Skeletal muscle tissue (tissue), 4 donors: Measurements from ENCODE around the gene AKAP6. TPM values are rescaled to one million over a fixed set of nuclear protein-coding genes. Genes with fewer than 3 reads are reported as not detected.

Experiments
- H3K27ac ChIP-seq: one replicate; pipeline ENCODE4 v1.7.0; 2013; ENCODE audit warnings: mild to moderate bottlenecking, low read depth, low read length, inconsistent platforms
- H3K27me3 ChIP-seq, 3 donors: one replicate each; pipeline ENCODE4 v1.7.0; 2013; ENCODE audit warnings: low read length in 3 of 3; ENCODE audit not compliant: control insufficient read depth in 3 of 3, insufficient read depth in 3 of 3
- H3K36me3 ChIP-seq, 3 donors: one replicate each; pipeline ENCODE4 v1.7.0; 2013; ENCODE audit warnings: low read length in 3 of 3; ENCODE audit not compliant: control insufficient read depth in 3 of 3, insufficient read depth in 3 of 3
- H3K4me1 ChIP-seq, 3 donors: one replicate each; pipeline ENCODE4 v1.7.0; 2013; ENCODE audit warnings: low read length in 3 of 3, mild to moderate bottlenecking in 3 of 3; ENCODE audit not compliant: control insufficient read depth in 3 of 3, insufficient read depth in 3 of 3
- H3K4me3 ChIP-seq, 3 donors: one replicate each; pipeline ENCODE4 v1.7.0; 2013; ENCODE audit warnings: low read length in 3 of 3
- H3K9ac ChIP-seq, 3 donors: one replicate each; pipeline ENCODE4 v1.7.0; 2013; ENCODE audit warnings: low read length in 3 of 3, mild to moderate bottlenecking in 3 of 3, moderate library complexity in 2 of 3, low read depth in 1 of 3
- H3K9me3 ChIP-seq, 3 donors: one replicate each; pipeline ENCODE4 v1.7.0; 2013; ENCODE audit warnings: low read length in 3 of 3; ENCODE audit not compliant: control insufficient read depth in 3 of 3
- total RNA-seq: library from RNA; depleted of rRNA; stranded (reverse); fragments of >200 nt; gene quantifications from one replicate; pipeline ENCODE4 v1.2.3, GENCODE V29; 2014
- donor health status: Osteomylitis.

Gene AKAP6
- total RNA-seq, 1 donor from 2014 or later: 102 TPM

DNA sequence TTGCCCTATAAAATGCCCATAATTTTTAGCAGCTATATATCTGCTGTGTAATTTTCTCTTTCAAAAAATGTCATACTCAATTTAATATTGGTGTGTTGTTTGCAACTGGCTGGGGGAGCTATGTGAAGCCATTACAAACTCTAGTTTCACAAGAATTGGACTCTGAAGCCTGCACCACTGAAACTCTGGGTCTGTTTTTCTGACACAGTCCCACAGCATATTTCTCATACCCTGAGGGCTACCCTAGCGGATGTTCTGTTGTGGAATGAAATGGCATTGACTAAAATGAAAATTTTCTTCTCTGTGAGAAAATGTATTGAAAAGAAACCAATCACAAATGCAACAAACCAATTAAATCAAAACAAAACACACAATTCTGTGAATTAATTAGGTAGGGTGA is 325.0 kb downstream of the AKAP6 start:
- H3K36me3 ChIP-seq: no peaks in the 10 kb centered on the region

DNA sequence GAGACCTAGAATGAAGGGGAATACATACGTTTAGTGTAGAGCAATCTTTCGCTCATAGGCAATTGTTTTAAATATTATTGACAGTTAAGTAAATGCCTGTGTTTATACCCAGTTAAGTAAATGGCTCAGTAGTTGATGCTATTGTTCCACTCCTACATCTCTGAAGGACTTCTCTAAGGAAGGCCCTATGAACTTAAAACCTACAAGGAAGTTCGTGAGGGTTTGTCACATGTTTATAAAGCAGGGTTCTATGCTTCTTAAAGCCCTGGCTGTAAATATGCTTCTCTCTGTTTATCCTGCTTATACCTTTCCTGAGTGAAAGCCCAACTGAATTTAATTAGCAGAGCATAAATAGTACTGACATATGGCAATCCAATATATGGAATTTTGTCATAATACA is 327.5 kb downstream of the AKAP6 start:
- Histone ChIP-seq H3K4me3 (no peak overlapping the region), H3K36me3 (no peaks in the 10 kb centered on the region), H3K4me1 (peaks cover 0 to 6% (median 3%) of the 10 kb centered on the region in 3 donors), H3K9me3 (no peaks in the 10 kb centered on the region), H3K27me3 (no peaks in the 10 kb centered on the region), H3K9ac (no peak overlapping the region), H3K27ac (peak overlapping the region; percentile 22)

More for the DNA sequence above, 325.0 kb downstream of the AKAP6 start:
- no peak overlapping the region for H3K9ac ChIP-seq
- no peak overlapping the region for H3K4me3 ChIP-seq
- no peak overlapping the region for H3K27ac ChIP-seq
- H3K27me3 ChIP-seq: no peaks in the 10 kb centered on the region
- no peaks in the 10 kb centered on the region for H3K9me3 ChIP-seq
- peaks cover 0 to 6% (median 3%) of the 10 kb centered on the region in 3 donors for H3K4me1 ChIP-seq

DNA sequence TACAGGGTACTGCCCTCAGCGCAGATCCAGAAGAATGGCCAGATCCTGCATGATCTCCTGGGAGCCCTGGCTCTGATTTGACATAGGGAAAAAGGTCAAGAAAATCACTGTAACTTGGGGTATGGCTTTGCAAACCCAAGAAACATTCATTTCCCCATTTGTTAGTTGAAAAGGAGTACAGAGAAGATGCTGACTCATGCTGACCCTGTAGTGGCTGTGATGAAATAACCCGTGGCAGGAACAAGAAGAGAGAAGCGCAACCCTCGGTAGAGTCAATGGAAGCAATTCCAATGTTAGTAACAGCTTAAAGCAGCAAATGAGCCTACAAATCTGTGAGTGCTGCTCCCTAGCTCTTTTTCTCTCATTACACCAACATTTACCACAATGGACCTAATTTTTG is 328.0 kb downstream of the AKAP6 start:
- H3K27ac ChIP-seq: peak overlapping the region; percentile 22
- no peaks in the 10 kb centered on the region for H3K9me3 ChIP-seq
- H3K4me3 ChIP-seq: no peak overlapping the region
- peaks cover 0 to 6% (median 3%) of the 10 kb centered on the region in 3 donors for H3K4me1 ChIP-seq
- no peaks in the 10 kb centered on the region for H3K36me3 ChIP-seq
- H3K9ac ChIP-seq: no peak overlapping the region
- H3K27me3 ChIP-seq: no peaks in the 10 kb centered on the region

DNA sequence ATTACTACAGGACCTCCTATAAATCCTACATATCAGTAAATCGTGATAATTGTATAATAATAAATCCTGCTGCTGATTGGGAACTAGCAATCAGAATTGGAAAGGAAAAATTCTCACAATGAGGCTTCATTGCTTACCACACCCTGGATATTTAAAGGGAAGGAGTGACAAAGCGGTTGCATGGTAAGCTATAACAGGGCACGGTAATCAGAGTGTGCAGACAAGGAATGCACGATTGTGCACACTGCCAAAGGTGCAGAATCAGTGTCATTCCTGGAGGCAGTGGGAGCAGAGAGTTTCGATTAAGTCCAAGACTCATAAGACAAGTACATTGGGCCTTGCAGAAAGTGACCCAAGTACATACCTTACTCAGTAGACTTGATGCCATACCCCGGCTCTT is 332.1 kb downstream of the AKAP6 start:
- Histone ChIP-seq H3K4me1 (peaks cover 0 to 6% (median 3%) of the 10 kb centered on the region in 3 donors), H3K9ac (no peak overlapping the region), H3K9me3 (no peaks in the 10 kb centered on the region), H3K36me3 (no peaks in the 10 kb centered on the region), H3K4me3 (no peak overlapping the region), H3K27ac (no peak overlapping the region), H3K27me3 (no peaks in the 10 kb centered on the region)

DNA sequence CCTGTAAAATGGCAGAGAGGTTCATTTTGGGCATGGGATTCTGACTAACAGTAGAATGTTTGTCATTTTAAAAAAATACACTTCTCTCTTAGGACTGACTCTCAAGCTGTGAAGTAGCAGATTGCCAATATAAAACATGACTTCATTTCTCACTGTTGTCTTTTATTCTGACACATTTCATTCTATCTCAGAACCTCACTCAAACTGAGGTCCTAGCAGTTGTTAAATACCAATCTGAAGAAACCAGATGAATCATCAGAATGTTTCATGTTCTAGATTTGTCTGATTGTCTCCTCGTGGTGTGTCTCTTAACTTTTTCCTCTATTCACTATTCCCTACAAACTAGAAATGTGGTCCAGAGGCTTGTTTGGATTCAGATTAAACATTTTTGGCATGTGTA is 333.1 kb downstream of the AKAP6 start:
- peaks cover 0 to under 1% (median 0%) of the 10 kb centered on the region in 3 donors for H3K4me1 ChIP-seq
- no peak overlapping the region for H3K27ac ChIP-seq
- H3K9me3 ChIP-seq: no peaks in the 10 kb centered on the region
- no peak overlapping the region for H3K4me3 ChIP-seq
- no peaks in the 10 kb centered on the region for H3K27me3 ChIP-seq
- H3K9ac ChIP-seq: no peak overlapping the region
- no peaks in the 10 kb centered on the region for H3K36me3 ChIP-seq

DNA sequence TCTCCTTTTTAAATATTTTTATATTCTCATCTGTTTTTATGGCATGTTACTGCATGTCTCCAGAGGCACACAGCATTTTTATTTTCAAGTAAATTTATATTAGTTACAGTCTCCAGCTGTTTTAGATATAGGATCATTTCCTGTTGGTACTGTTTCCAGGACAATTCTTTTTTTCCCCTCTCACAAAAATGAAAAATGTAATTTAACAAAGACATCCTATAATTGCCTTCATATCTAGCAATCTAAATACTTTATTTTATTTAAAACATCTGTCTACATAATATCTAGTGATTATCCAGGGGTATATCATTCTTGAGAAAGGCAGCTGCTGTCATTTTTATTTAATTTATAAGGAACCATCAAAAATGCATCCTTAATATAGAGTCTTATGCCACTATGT is 337.2 kb downstream of the AKAP6 start:
- Histone ChIP-seq H3K27me3 (no peaks in the 10 kb centered on the region), H3K27ac (no peak overlapping the region), H3K4me3 (no peak overlapping the region), H3K36me3 (no peaks in the 10 kb centered on the region), H3K4me1 (no peaks in the 10 kb centered on the region), H3K9me3 (no peaks in the 10 kb centered on the region), H3K9ac (no peak overlapping the region)

DNA sequence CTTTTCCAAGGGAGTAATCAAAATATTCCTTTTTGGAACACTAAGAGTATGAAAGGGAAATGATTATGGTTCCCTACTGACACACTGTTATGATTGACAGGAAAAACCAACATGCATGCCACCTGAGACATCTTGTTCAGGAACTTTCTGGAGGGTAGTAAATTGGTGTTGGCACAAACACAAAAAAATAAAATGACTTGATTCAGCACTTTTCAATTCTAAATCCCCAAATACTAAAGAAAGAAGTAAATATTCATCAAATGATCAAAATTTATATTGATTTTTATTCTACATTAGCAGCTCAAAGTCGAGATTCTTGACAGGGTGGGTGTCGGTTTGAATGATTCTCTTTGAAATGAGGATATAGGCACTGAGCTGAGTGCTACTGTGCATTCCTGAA is 338.2 kb downstream of the AKAP6 start:
- Histone ChIP-seq H3K27ac (no peak overlapping the region), H3K4me1 (no peaks in the 10 kb centered on the region), H3K9ac (no peak overlapping the region), H3K9me3 (no peaks in the 10 kb centered on the region), H3K27me3 (no peaks in the 10 kb centered on the region), H3K36me3 (no peaks in the 10 kb centered on the region), H3K4me3 (no peak overlapping the region)

DNA sequence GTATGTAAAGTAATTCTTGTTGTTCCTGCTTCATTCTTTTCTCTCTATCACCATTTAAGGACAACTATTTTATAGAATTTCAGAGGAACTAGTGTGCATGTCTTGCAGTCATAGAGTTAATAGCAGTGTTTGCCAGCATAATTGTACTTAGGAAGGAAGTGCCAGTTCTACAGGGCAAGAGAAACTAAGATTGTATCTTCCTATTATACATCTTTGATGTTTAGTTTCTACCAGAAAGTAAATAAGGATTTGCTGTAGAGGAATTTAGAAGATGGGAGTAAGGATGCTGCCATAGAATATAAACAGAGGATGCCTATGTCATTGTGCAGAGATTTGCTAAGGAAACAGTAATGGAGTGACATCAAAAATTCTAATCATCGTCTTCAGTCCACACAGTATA is 338.7 kb downstream of the AKAP6 start:
- Histone ChIP-seq H3K27ac (no peak overlapping the region), H3K4me1 (no peaks in the 10 kb centered on the region), H3K4me3 (no peak overlapping the region), H3K27me3 (no peaks in the 10 kb centered on the region), H3K9ac (no peak overlapping the region), H3K36me3 (no peaks in the 10 kb centered on the region), H3K9me3 (no peaks in the 10 kb centered on the region)

DNA sequence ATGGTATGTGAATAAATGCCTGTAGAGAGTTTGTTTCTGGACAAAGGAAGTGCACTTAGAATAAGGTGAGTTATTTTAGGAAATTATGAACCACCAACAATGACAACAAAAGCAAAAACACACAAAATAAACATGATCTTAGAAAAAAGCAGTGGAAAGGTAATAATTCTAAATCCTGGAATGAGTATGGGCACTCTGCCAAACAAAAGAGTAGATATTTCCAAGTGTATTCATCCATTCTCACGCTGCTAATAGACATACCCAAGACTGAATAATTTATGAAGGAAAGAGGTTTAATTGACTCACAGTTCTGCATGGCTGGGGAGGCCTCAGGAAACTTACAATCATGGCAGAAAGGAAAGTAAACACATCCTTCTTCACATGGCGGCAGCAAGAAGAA is 340.3 kb downstream of the AKAP6 start:
- Histone ChIP-seq H3K9ac (no peak overlapping the region), H3K4me3 (no peak overlapping the region), H3K27me3 (no peaks in the 10 kb centered on the region), H3K9me3 (no peaks in the 10 kb centered on the region), H3K4me1 (no peaks in the 10 kb centered on the region), H3K27ac (no peak overlapping the region), H3K36me3 (no peaks in the 10 kb centered on the region)

DNA sequence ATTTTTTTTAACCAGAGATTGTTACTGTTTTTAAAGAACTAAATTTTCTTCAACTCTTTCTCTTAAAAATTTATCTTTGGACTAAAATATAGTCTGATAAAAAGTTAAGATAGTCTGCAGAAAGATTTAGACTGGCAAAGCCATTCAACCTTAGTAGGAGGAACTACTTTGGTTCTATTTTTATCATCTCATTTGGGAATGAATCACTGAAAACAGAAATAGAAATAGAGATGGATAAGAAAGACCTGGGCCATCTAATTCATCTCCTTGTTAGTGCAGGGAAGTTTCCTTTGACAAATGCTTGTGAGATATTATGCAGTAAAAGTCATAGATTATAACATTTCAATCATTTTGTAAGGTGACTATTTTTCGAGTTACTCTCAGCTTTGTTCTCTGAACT is 346.3 kb downstream of the AKAP6 start:
- no peaks in the 10 kb centered on the region for H3K9me3 ChIP-seq
- no peak overlapping the region for H3K27ac ChIP-seq
- H3K4me1 ChIP-seq: peaks cover 0 to 5% (median 2%) of the 10 kb centered on the region in 3 donors
- H3K9ac ChIP-seq: no peak overlapping the region
- H3K4me3 ChIP-seq: no peak overlapping the region
- no peaks in the 10 kb centered on the region for H3K27me3 ChIP-seq
- no peaks in the 10 kb centered on the region for H3K36me3 ChIP-seq
